ENCODE data around the gene RRP8. TPM values are rescaled to one million over a fixed set of nuclear protein-coding genes. Genes with fewer than 3 reads are reported as not detected.

RRP8 gene
- total RNA-seq, result 5.1 and 6.9 TPM in 2 replicates

DNA sequence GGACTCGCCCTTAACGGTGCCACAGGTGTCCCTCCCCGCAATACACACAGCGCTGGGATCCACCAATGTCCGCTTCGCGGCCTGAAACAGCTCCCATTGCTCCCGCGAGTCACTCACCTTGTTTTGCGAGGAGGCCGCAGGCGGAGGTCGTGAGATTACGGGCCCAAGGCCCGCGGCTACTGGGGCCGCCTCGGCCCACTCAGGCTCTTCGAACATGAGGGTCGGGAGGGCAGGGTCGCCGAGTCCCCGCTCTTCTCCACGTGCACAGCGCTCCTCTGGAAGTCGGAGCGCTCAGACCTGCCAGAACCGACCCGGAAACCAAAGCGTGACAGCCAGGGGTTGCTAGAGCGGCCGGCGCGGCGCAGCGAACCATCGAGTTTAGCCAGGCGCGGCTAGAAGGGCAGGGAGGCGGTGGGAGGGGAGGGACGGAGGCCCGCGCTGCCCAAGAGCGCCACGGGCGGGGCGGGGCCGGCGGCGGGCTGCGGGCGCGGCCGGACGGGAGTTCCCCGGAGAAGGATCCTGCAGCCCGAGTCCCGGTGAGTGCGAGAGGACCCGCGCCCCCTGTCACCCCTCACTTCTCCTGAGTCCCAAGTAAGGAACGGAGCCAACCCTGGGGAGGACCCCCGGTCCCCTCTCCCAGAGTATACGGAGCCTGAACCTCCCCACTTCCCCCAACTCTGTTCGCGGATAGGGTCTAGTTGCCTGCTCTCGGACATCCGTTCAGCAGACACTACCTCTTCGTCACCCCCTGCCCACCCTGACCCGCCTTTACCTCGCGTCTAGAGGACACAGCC lies at the start of gene RRP8, which contains the start of gene ILK:
Gene RRP8, minus strand, starts transcription at position 330 of the 794 bp plus-strand sequence. Its CDS starts 114 bp downstream, at position 216.
Gene ILK, plus strand, starts transcription at position 488 of the 794 bp plus-strand sequence. CDS start 498 bp downstream, outside the sequence.

DNA sequence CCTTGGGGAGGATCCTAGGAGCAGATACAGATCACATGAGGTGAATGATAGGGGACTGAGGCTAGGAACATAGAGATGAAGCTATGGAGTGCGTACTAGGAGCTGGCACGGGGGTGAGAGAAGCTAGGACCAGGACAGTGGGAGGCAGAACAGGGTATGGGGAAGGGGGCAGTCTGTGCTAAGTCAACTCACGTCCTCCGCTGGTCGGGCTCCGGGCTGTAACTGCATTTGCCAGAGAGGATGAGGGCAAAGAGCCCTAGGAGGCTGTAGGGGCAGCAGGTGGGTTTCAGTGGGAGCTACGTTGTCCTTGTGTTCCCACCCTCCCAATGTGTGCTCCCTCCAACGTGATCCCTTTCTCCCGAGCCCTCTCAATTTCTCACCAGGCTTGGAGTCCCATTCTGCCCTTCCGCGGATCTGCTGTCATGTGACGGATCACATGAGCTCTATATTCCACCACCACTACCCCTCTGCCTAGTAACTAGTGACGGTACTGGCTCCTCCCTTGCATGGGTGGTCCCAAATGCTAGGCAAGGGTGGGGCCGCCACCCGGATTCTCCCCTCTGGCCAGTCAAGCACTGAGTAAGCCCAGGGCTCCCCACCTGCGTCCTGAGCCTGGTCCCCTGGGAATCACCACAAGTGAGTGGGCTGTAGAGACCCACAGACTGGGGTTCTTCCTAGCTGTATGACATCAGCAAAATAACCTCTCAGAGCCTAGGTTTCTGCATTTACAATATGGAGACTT lies 15.8 kb upstream of the RRP8 start, which contains the start of gene TPP1:
Gene TPP1, minus strand, starts transcription at position 419 of the 742 bp plus-strand sequence. Its CDS starts 22 bp downstream, at position 397.

DNA sequence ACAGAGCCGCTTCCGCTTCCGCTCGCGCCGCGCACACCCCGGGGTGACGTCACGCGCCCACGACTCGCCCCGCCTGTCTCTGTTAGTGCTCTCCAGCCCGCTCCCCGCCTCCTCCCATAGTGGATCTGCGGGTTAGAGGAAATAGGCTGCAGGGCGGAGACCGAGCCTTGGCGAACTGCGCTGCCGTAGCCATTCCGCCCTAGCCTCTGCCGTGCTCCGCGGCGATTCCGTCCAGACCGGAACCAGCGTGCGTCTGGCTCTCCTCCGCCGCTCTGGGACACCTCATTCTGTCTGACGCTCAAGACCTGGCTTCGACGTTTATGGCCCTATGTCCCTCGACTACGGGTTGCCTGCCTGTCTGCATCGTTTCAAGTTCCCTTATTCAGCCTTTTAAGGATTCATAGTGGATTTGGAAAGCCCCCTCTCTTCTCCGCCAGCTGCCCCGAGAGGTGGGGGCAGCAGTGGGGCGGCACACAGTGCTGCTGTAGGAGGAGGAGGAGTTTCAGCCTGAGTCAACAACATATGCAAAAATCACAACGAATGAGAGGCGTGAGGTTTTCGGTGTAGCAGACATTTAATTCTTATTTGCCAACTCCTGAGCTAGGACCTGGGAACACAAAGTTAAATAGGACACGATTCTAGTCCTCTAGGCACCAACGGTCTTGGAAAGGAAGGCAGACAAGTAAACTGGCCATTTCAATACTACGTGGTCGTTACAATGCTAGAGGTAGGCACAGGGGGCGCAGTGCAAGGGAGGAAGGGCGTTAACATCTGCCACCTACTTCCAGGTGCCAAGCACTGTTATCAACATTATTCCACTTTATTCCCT lies 9.0 kb upstream of the RRP8 start, which contains the start of gene TAF10:
Gene TAF10, minus strand, starts transcription at position 4 of the 829 bp plus-strand sequence. CDS start 27 bp downstream, outside the sequence.

Other genes with a start within 250 kb of the RRP8 start
- gene SMPD1, start 213.1 kb downstream of the RRP8 start, total RNA-seq, result 40.0 and 41.3 TPM in 2 replicates
- gene APBB1, start 184.5 kb downstream of the RRP8 start, total RNA-seq, result 53.4 and 69.9 TPM in 2 replicates
- 0.63 and 0.77 TPM in 2 replicates for gene HPX, start 162.6 kb downstream of the RRP8 start, total RNA-seq
- 27.4 and 42.2 TPM in 2 replicates for gene TRIM3, start 129.7 kb downstream of the RRP8 start, total RNA-seq
- gene ARFIP2, start 122.3 kb downstream of the RRP8 start, total RNA-seq, result 40.8 and 48.5 TPM in 2 replicates
- gene TIMM10B, start 122.1 kb downstream of the RRP8 start, total RNA-seq, result 30.8 and 31.7 TPM in 2 replicates
- gene DNHD1, start 106.3 kb downstream of the RRP8 start, total RNA-seq, result 6.1 and 6.4 TPM in 2 replicates
- gene ILK, start 158 bp upstream of the RRP8 start, total RNA-seq, result 137 and 176 TPM in 2 replicates
- gene TAF10, start 8.6 kb upstream of the RRP8 start, total RNA-seq, result 58.7 and 78.2 TPM in 2 replicates
- 53.4 and 73.6 TPM in 2 replicates for gene TPP1, start 15.8 kb upstream of the RRP8 start, total RNA-seq
- gene DCHS1, start 52.2 kb upstream of the RRP8 start, total RNA-seq, result 13.7 and 28.4 TPM in 2 replicates
- gene MRPL17, start 79.7 kb upstream of the RRP8 start, total RNA-seq, result 42.8 and 57.2 TPM in 2 replicates
- 0.16 TPM in 1 of 2 replicates, not detected in the other for gene OR2AG2, start 168.4 kb upstream of the RRP8 start, total RNA-seq
- not detected in 2 replicates for gene OR2AG1, start 179.4 kb upstream of the RRP8 start, total RNA-seq
- 0.09 and 0.16 TPM in 2 replicates for gene OR6A2, start 196.1 kb upstream of the RRP8 start, total RNA-seq
- gene OR10A5, start 242.1 kb upstream of the RRP8 start, total RNA-seq, result not detected in 2 replicates

Measured in bronchial smooth muscle cell (primary cell).